ENCODE measurements around the gene ACAP3.

ACAP3 gene

DNA sequence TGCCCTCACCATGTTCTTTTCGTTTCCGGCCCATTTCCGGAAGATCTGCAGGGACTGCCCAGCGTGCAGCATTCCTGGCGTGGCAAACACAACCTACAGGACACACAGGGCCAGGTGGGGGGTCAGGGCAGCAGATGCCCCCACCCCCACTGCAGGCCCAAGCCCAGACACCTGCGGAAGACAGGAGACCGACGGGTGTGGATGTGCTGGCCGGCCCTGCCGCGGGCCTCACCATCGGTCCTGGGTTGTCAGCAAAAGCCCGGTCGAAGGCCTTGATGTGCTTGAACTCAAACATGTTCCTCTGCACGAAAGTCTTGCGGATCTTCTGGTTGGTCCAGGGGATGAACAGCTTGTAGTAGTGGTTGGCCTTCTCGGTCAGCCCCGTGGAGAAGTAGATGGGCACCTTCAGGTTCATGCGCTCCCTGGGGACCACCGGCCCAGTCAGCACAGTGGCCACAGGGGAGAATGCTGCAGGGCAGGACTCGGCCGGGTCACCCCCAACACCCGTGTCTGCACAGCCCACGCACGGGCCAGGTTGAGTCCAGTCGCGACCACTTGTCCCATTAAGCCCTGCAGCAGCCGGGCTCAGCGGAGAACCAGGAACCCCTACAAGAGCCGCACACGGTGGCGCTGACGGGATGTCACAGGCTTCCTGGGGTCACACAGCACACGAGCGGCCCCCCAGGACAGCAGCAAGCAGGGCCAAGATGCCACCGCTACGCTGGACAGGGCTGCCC is 5.9 kb upstream of the ACAP3 start:
- DNase-seq, result no peak

DNA sequence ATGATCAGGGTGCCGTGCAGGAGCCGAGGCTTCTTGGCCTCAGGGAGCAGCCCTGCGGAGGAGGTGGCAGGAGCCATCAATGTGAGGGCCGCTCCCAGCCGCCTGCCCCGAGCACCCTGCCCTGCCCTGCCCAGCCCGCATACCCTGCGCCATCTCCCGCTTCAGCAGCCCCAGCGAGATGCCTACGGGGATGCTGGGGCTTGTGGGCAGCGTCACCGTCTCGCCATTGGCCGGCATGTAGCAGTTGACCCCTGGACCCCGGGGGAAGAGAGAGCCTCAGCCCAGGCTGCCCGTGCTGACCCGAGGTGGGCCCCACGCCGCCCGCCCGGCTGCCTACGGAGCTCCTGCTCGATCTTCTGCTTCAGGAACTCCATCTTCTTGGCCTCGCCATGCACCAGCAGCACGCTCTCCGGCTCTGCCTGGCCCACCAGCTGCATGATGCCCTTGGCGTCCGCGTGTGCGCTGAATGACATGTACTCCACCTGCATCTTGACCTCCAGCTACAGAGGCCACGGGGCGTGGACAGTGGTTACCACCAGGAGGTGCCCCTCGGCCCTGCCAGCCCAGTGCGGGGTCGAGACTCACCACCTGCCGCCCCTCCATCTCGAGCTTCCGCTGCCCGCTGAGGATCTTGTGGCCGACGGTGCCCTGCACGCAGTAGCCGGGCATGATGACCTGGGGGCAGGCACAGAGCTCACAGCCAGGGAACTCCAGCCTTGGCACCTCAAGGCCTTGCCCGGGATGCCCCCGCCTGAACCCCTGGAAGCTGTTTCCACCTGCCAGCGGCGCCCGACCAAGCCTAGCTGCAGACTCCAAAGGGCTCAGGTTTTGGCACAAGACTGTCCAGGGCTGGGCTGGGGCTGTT is 5.0 kb upstream of the ACAP3 start:
- no peak for DNase-seq

DNA sequence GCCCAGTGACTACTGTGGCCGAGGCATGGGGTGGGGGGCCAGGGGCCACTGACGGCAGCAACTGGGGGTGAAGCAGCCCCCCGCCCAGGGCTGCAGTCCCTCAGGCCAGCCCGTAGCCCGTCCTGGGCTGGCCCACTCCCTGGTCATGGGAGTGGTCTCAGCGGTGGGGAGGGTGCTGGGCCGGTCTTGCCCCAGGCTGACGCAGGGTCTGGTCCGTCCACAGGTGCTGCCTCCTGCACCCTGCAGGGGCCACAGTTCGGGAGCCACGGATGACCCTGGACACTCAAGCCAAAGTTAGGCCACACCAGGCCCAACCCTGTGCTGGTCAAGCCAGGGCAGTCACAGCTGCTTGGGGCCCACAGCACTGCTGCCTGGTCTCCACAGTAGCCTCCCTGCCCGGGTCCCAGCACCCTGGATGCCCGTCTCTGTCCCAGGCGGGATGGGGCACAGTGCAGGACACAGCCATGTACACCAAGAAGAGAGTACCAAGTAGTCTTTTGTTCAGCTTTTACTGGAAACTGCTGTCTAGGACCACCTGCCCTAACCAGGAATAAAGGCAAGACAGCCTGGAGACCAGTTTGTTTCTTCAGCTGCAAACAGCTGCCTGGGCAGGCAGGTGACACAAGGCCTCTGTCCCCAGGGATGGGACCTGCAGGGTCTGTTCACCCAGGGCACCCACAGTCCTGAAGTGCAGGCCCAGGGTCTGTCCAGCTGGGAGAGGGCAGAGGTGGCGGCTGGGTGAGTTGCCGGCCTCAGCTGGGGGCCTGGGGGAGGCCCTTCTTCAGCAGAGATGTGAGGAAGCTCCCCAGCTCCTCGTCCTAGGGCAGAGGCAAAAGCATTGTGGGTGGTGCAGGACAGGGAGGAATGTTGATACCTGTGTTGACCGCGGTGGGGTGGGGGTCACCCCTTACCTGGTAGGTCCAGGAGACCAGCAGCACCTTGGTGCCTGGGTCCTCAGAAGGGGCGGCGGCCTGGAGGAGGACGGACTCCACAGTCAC is 3.7 kb upstream of the ACAP3 start:
- DNase-seq, result no peak

DNA sequence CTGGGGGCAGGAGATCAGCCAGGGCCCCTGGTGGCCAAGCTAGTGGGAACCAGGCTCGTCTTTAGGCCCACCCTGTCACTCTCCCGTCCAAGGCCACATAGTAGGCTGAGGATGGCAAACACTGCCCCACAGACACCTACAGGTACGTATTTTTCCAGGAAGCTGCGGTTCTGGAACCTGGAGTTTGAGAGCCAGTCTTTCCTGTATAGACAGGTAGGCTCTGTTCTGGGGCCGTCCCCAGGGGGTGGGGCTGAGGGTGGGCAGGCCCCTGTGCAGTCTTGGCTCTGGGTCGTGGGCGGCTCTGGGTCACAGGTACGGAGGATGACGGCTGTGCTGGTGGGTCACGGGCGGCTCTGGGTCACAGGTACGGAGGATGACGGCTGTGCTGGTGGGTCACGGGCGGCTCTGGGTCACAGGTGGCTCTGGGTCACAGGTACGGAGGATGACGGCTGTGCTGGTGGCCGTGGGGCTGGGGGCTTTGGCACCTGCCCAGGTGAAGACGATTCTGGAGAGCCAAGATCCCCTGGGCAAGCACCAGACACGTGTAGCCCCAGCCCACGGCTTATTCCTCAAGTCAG is 2.8 kb upstream of the ACAP3 start:
- DNase-seq, result no peak

DNA sequence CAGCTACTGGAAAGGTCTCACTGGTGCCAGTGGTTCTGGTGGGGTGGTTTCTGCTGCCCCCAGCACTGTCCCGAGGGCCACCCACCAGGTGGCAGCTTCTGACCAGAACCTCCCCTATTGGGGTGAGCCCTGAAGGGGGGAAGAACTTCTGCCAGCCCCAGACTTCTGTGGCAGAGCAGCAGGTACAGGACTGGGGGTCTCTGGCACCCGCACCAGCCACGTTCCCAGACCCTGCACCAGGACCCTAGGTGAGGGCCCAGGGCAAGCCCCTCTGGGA is 2.3 kb upstream of the ACAP3 start:
- DNase-seq, result no peak

DNA sequence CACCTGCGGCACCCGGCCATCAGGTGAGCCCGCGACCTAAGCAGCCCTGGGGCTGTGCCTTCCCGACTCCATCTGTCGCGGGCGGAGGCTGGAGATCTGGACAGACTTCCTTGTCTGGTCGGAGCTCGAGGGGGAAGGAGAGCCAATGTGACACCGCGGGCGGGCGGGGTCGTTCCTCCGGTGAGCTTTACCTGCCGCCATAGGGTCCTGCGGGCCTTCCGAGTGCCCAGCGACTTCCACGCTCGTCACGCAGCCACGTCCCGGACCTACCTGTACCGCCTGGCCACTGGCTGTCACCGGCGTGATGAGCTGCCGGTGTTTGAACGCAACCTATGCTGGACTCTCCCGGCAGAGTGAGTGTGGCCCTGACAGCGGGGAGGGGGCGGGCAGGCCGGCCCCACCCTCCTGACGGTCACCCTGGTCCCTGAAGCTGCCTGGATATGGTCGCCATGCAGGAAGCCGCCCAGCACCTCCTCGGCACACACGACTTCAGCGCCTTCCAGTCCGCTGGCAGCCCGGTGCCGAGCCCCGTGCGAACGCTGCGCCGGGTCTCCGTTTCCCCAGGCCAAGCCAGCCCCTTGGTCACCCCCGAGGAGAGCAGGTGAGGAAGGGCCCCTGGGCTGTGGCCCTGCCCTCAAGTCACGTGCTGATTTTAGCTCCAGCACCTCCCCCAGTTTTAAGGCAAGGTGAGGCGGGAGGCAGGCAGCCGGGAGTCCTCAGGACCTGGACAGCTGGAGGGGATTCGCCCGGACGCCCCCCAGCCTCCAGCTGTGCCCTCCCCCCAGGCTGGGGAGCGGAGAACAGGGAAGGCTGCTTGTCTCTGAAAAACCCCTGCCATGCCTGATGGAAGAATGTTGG is 1.8 kb upstream of the ACAP3 start:
- peak; percentile 31 for DNase-seq

DNA sequence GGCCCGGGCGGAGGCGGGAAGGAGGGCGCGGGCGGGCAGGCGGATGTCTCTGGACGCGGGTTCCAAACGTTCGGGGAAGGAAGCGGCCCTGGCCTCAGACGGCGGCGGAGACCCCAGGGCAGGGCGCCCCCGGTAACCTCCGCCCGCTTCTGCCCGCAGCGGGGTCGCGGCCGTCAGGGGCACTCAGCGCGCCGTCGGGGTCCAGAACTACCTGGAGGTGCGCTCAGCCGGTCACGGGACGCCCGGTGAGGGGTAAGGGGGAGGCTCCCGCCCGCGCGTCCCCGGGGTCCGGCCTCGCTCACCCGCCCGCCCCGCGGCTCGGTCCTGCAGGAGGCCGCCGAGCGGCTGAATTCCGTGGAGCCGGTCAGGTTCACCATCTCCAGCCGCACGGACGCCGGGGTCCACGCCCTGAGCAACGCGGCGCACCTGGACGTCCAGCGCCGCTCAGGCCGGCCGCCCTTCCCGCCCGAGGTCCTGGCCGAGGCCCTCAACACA is 1.1 kb upstream of the ACAP3 start:
- DNase-seq, result peak; percentile 31

DNA sequence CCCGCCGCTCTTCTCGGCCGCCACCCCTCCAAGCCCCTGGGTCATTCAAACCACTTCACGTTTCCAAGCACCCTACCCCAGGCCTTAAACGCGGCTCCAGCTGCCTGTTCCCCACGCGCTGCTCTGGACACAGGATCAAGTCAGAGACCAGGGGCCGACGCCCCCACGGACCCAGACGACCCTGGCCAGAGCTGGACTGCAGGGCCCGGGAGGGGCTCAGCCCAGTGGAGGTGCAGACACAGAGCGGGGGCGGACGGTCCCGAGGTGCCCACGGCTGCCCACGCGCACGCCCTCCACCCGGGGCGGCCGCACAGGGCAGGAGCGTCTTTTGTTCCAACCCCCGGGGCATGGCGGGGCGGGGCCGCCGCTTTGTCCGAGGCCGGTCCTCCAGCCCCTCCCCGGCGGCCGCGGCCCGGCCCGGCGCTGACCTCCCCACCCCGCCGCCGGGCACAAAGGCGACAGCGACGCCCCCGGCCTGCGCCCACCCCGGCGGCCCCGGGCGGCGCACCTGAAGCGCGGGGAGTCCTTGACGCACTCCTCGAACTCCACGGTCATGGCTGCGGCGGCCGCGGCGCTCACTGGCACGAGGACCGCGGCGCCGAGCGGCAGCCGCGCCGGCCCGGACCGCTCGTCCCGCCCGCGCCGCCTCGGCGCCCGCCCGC is 338 bp downstream of the ACAP3 start:
- DNase-seq, result peak; percentile 66

DNA sequence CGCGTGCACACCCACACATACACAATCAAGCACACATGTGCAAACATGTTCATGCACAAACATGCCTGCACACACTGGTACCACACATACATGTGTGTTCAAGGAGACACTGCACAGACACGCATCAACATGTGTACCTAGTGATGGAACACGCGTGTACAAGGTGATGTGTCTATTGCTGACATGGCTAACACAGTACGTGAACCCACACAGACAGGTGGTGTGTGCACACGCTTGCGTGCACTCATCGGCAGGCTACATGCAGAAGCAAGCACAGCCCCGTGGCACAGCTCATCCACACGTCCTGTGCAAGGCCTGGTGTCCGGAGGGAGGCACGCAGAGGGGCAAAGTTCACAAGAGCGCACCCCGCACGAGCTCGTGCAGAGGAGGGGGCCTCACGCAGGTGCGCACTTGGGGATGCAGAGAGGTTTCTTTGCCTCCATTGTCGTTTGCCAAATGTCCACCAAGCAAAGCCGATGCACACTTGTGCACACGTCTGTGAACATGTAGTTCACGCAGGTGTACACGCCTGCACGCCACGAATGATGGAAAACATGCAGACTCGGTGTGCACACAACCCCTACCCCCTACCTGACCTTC is 969 bp downstream of the ACAP3 start:
- no peak for DNase-seq

DNA sequence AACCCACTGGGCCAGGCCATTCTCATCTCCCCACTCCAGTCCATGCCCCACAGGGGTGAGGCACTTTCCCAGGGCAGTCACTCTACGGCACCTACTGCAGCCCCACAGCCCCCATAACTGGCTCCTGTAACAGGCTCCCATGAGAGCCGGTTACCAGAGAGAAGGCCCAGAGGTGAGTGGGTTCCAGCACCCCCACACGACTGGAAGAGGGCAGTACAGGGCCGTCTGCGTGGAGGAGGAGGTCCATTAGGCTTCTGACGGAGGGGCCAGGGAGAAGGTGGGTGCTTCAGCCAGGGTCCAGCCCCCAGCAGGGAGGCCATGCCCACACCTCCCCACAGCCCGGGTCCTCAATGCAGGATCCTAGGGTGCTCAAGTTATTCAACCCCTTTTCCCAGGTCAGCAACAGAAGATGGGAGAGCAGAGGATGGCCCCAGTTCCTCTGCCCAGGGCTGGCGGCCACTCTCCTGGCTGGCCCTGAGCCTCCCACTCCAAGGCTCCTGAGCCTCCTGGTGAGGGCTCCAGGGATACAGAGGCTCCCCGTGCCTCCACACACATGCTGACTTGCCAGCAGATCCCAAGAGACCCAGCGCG is 1.6 kb downstream of the ACAP3 start:
- peak; percentile 12 for DNase-seq

DNA sequence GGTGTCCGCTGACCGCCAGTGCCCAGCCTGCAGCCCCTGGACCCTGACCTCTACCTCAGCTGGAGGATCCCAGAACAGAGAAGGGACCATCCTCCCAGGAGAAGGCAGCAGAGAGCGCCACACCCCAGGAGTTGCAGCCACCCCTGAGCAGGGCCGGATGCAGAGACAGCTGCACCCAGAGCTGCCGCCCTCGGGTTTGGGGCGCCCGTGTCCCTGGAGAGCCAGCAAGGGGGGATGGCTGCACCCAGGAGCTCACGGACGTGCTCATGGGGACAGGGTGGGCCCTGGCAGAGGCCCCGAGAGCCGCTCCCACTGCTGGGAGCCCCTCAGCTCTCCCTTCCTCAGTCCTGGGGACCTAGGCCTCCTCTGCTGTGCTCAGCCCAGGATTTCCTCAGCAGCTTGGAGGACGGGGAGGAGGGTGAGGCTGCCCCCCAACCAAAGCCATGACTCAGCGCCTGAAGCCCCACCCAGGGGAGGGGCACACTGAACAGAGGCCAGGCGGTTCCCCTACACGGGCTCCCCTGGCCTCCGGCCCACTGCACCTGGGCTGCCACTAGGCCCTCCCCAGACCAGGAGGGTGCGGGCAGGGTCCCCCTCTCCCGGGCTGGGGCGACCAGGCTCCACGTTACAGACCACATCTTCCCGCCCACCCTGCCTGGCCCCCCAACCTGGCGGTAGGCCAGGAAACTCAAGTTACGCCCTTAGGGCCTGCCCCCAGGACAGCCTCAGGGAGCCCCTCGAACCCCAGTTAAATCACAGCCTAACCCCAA is 2.2 kb downstream of the ACAP3 start:
- DNase-seq, result peak; percentile 60

DNA sequence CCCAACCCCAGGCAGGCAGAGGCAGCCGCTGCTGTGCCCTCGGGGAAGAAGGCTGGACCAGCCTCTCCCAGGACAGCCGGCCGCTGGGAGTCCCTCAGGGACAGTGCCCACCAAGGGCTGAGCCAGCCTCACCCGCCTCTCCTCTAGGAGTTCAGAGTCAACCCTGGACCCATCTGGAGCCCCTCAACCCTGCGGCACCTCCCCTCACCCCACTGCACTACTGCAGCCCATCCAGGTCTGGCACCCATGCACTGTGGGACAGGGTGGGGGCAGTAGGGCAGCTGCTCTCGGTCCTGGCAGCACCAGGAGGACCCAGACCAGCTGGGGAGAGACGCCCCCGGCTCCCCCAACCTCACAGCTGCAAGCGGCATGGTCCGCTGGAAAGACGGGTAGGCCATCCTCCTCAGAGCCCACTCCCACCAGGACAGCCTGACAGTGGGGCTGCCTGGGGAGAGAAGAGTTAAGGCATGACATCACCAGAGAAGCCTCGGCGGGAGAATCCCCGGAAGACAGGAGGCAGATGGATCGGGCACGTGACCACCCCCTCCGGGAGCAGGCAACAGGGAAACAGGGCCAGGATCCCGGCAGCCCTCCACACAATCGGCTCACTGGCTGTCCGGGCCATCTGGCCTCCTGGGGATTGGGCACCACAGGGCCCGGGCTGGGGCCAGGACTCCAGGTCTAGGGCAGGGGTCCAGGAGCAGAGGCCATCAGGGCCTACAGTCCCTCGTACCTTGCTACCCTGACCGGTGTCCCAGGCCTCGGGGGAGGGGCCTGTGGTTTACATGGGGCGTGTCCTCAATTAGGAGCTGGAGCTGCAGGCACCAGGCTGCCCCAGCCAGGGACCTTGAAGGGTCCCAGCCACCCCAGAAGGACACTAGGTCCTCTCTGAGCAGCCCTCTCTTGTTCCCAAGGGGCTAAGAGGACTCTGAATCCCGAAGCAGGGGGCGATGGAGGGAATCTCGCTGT is 3.1 kb downstream of the ACAP3 start:
- DNase-seq, result peak; percentile 53

DNA sequence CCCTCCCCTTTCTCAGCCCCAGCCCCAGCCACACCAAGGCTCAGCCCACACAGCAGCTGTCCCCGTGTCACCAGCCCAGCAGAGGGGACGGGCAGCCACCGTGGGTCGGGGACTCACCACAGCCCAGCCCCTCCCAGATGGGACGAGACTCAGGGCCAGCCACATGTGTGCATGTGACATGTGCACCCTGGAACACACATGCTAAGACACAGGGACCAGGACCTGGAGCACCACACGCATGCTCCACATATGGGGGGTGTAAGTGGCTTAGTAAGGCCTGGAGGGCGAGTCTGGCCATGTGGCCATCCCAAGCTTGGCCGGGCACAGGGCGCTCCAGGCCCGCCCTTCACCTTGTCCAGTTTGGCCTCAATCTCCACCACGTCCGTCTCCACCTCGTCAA is 4.0 kb downstream of the ACAP3 start:
- DNase-seq, result no peak

DNA sequence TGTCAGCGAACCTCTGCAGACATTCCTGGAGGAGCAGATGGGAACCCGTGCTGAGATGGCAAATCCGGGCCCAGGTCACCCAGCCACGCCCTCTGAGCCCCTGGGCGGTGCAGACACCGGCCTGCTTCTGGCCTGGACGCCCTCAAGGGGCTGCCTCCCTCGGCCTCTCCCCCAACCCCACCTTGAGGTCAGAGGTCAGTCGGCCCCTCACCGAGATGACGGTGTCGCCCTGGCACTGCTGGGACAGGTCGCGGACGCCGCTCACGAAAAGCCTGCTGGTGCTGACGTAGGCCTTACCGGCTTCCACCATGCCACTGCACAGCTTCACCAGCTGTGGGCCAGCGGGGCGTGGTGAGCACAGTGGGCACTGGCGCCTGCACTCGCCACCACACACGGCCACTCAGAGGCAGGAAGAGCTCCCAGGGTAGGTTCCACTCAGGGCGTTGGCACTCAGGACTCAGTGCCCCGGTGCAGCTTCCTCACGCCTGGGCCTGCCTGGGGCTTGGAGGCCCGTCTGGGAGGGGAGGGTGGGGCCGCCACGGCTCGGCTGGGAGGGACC is 4.7 kb downstream of the ACAP3 start:
- DNase-seq, result no peak

DNA sequence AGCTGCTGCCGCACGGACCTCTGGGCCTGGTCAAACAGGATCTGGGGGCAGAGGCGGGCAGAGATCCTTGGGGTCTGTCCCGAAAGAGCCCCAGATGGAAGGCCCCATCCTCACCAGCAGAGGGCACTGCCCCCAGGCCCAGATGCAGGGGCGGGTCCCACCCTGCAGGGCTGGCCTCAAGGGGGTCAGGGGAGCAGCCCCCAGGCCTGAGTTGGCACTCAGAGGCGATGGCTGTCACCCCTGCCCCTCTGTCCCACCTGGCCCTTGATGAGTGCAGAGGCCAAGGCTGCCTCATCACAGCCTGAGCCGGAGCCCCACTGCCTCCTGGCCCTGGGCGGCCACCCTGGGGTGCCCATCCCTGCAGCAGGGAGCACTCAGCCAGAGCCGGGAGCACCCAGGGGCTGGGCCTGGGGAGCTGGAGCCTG is 5.7 kb downstream of the ACAP3 start:
- peak; percentile 12 for DNase-seq

DNA sequence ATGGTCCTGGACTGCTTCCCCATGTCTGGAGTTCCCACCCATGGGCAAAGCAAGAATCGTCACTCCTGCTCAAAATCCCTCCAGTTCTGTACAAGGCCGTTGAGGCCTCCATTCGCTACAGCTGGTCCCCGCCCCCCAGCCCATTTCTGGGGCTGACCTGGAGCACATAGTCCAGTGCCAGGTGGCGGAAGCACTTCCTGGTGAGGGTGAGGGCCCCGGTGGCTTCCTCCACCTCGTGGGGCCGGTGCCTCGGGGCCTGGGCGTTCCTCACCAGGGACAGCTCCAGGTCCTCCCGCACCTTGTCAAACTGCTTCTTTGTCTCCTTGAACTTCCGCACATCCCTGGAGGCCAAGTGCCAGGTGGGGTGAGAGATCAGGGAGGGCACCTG is 7.4 kb downstream of the ACAP3 start:
- no peak for DNase-seq

DNA sequence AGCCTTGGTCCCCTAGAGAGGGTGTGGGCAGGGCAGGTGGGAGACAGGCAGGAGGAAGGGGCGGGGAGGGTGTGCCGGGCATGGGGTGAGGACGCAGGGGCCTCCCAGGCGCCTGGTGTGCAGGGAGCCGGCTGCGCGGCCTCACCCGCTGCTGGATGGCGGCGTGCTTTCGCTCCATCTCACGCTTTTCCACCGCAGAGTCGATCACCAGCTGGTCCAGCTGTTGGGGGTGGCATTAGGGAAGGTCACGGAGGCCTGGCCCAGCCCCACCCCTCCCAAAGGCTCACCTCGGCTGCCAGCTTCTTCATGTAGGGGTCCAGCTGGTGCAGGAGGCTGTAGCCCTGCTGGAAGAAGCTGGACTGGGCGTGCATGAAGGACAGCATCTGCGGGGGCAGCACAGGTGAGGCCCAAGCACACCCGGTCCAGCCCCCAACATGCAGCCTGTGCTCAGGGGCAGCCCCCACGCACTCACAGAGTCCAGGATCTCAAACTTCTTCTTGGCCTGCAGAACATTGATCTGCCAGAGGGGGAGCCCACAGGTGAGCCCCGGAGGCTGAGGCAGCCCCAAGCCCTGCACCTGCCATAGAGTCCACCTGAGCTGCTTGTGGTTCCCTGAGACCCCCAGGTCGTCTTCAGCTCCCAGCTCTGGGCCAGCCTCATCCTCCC is 7.9 kb downstream of the ACAP3 start:
- peak; percentile 21 for DNase-seq

Data from OCI-M1 (cell line).